Neural cell (in vitro differentiated cells): ENCODE data around the gene BLMH. TPM values are rescaled to one million over a fixed set of nuclear protein-coding genes. Genes with fewer than 3 reads are reported as not detected.

Source experiments
- H2AFZ ChIP-seq: fragments of 200-600, 300-800 bp; sonication (generic), shearing (Covaris generic); 2 replicates; pipeline ENCODE4 v1.6.0; 2014; ENCODE audit warnings: low read depth, mild to moderate bottlenecking, antibody characterized with exemption, low read length, moderate library complexity
- H3F3A ChIP-seq: fragments of 200-600 bp; shearing (Covaris generic); 2 replicates; pipeline ENCODE4 v1.6.1; 2016; ENCODE audit warnings: mild to moderate bottlenecking, moderate library complexity, mixed read lengths, antibody characterized with exemption, low read length; ENCODE audit not compliant: insufficient read depth, poor library complexity, severe bottlenecking
- H3K27ac ChIP-seq: fragments of 200-600, 300-800 bp; sonication (generic), shearing (Covaris generic); 2 replicates; pipeline ENCODE4 v1.5.1; 2014; ENCODE audit warnings: mild to moderate bottlenecking, low read length, moderate library complexity
- H3K27me3 ChIP-seq: fragments of 300-800, 200-600 bp; sonication (generic), shearing (Covaris generic); 2 replicates; pipeline ENCODE4 v1.6.0; 2014; ENCODE audit warnings: mild to moderate bottlenecking, low read depth, low read length, moderate library complexity; ENCODE audit not compliant: insufficient read depth
- H3K36me3 ChIP-seq: fragments of 300-800, 200-600 bp; sonication (generic), shearing (Covaris generic); 2 replicates; pipeline ENCODE4 v1.5.1; 2014; ENCODE audit warnings: mild to moderate bottlenecking, antibody characterized with exemption, low read length, moderate library complexity; ENCODE audit not compliant: insufficient read depth
- H3K4me2 ChIP-seq: fragments of 300-800, 200-600 bp; sonication (generic), shearing (Covaris generic); 2 replicates; pipeline ENCODE4 v1.6.0; 2014; ENCODE audit warnings: mild to moderate bottlenecking, low read length
- H3K4me3 ChIP-seq: fragments of 300-800, 200-600 bp; sonication (generic), shearing (Covaris generic); 2 replicates; pipeline ENCODE4 v1.5.1; 2014; ENCODE audit warnings: mild to moderate bottlenecking, low read length, moderate library complexity
- H3K79me2 ChIP-seq: fragments of 200-600 bp; shearing (Covaris generic); replicated peaks from 2 replicates; pipeline ENCODE4 v1.6.0; 2014; ENCODE audit warnings: mild to moderate bottlenecking, low read length, moderate library complexity; ENCODE audit not compliant: insufficient read depth
- H3K9ac ChIP-seq: fragments of 300-800, 200-600 bp; sonication (generic), shearing (Covaris generic); 2 replicates; pipeline ENCODE4 v1.6.1; 2016; ENCODE audit warnings: mild to moderate bottlenecking, low read length, mixed read lengths
- H3K9me2 ChIP-seq: fragments of 200-600 bp; shearing (Covaris generic); 2 replicates; pipeline ENCODE4 v1.6.1; 2016; ENCODE audit warnings: mild to moderate bottlenecking, low read length, mixed read lengths; ENCODE audit not compliant: insufficient read depth
- H3K9me3 ChIP-seq: fragments of 200-600, 300-800 bp; sonication (generic), shearing (Covaris generic); 2 replicates; pipeline ENCODE4 v1.6.1; 2016; ENCODE audit warnings: mild to moderate bottlenecking, mixed run types, low read length, moderate library complexity, mixed read lengths
- H4K20me1 ChIP-seq: fragments of 200-600 bp; shearing (Covaris generic); 2 replicates; pipeline ENCODE4 v1.6.1; 2016; ENCODE audit warnings: mild to moderate bottlenecking, mixed run types; ENCODE audit not compliant: insufficient read depth
- EP300 ChIP-seq: fragments of 450-650 bp; conservative IDR thresholded peaks from 2 replicates; pipeline ENCODE4 v1.6.1; 2014; ENCODE audit warnings: antibody characterized with exemption, mild to moderate bottlenecking, moderate library complexity; ENCODE audit not compliant: poor library complexity, severe bottlenecking
- EZH2 ChIP-seq: fragments of 200-600, 300-800 bp; shearing (Covaris generic), sonication (generic); IDR thresholded peaks from 2 replicates; pipeline ENCODE4 v1.6.1; 2014; ENCODE audit warnings: antibody characterized with exemption, low read length, borderline replicate concordance, mild to moderate bottlenecking; ENCODE audit not compliant: insufficient read depth, poor library complexity, severe bottlenecking
- MXI1 ChIP-seq: fragments of 450-650 bp; conservative IDR thresholded peaks from 2 replicates; pipeline ENCODE4 v1.6.1; 2014; ENCODE audit warnings: antibody characterized with exemption, mild to moderate bottlenecking; ENCODE audit not compliant: poor library complexity, severe bottlenecking
- POLR2AphosphoS5 ChIP-seq: IDR thresholded peaks from 2 replicates; pipeline ENCODE4 v1.6.1; 2012
- RAD21 ChIP-seq: fragments of 450-650 bp; conservative IDR thresholded peaks from 2 replicates; pipeline ENCODE4 v1.6.1; 2014; ENCODE audit warnings: antibody characterized with exemption, mild to moderate bottlenecking, moderate library complexity
- SMC3 ChIP-seq: fragments of 450-650 bp; conservative IDR thresholded peaks from 2 replicates; pipeline ENCODE4 v1.6.1; 2014; ENCODE audit warnings: antibody characterized with exemption, mild to moderate bottlenecking, moderate library complexity; ENCODE audit not compliant: poor library complexity
- TAF1 ChIP-seq: IDR thresholded peaks from 2 replicates; pipeline ENCODE4 v1.6.1; 2012; ENCODE audit warnings: low read depth
- polyA plus RNA-seq: library from polyadenylated mRNA; depleted of rRNA; stranded (reverse); fragments of >200 nt; gene quantifications from 2 replicates; pipeline ENCODE4 v1.2.3, GENCODE V29; 2014
- TF ChIP-seq, protein P1 (sequence below): IDR thresholded peaks from 2 replicates; pipeline ENCODE4 v1.6.1; 2012; ENCODE audit warnings: borderline replicate concordance
- TF ChIP-seq, protein P2 (sequence below): fragments of 450-650 bp; IDR thresholded peaks from 2 replicates; pipeline ENCODE4 v1.5.1; 2014; ENCODE audit warnings: antibody characterized with exemption, mild to moderate bottlenecking, moderate library complexity; ENCODE audit not compliant: poor library complexity, severe bottlenecking

The BLMH gene
- polyA plus RNA-seq, 1 donor from 2014 or later = 44.3 TPM

DNA sequence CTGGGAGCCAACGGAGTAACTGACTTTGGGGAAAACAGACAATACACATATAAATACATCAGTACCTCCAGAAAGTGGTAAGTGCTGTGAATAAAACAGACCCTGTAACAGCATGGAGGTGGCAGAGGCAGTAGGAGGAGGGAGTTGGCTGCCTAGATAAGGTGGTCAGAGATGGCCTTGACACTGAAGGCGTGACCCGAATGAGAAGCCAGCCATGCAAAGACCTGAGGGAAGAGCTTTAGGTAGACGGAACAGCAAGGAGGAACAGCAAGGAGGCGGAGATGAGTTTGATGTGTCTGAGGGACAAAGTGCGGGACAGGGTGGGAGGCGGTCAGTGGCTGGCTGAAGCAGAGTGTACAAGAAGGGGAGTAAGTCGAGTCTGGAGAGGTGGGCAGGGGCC lies 48.2 kb downstream of the BLMH start:
- Histone ChIP-seq H3K4me3 (no peak overlapping the region), H3K36me3 (peaks cover 4% of the 10 kb centered on the region), H3K9me2 (no peaks in the 10 kb centered on the region), H3K9me3 (no peaks in the 10 kb centered on the region), H3K79me2 (no peaks in the 10 kb centered on the region), H3K27me3 (peaks cover 13% of the 10 kb centered on the region), H3F3A (no peaks in the 10 kb centered on the region), H3K27ac (no peak overlapping the region), H3K9ac (no peak overlapping the region), H2AFZ (no peak overlapping the region), H4K20me1 (no peaks in the 10 kb centered on the region), H3K4me2 (no peak overlapping the region)
- TF ChIP-seq MXI1 = no peak
- TF ChIP-seq TAF1 = no peak
- TF ChIP-seq SMC3 = no peak
- no peak for TF ChIP-seq EP300
- TF ChIP-seq EZH2 = no peak
- TF ChIP-seq POLR2AphosphoS5 = no peak
- no peak for TF ChIP-seq RAD21
- TF ChIP-seq, protein P1, sequence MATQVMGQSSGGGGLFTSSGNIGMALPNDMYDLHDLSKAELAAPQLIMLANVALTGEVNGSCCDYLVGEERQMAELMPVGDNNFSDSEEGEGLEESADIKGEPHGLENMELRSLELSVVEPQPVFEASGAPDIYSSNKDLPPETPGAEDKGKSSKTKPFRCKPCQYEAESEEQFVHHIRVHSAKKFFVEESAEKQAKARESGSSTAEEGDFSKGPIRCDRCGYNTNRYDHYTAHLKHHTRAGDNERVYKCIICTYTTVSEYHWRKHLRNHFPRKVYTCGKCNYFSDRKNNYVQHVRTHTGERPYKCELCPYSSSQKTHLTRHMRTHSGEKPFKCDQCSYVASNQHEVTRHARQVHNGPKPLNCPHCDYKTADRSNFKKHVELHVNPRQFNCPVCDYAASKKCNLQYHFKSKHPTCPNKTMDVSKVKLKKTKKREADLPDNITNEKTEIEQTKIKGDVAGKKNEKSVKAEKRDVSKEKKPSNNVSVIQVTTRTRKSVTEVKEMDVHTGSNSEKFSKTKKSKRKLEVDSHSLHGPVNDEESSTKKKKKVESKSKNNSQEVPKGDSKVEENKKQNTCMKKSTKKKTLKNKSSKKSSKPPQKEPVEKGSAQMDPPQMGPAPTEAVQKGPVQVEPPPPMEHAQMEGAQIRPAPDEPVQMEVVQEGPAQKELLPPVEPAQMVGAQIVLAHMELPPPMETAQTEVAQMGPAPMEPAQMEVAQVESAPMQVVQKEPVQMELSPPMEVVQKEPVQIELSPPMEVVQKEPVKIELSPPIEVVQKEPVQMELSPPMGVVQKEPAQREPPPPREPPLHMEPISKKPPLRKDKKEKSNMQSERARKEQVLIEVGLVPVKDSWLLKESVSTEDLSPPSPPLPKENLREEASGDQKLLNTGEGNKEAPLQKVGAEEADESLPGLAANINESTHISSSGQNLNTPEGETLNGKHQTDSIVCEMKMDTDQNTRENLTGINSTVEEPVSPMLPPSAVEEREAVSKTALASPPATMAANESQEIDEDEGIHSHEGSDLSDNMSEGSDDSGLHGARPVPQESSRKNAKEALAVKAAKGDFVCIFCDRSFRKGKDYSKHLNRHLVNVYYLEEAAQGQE = no peak
- TF ChIP-seq, protein P2, sequence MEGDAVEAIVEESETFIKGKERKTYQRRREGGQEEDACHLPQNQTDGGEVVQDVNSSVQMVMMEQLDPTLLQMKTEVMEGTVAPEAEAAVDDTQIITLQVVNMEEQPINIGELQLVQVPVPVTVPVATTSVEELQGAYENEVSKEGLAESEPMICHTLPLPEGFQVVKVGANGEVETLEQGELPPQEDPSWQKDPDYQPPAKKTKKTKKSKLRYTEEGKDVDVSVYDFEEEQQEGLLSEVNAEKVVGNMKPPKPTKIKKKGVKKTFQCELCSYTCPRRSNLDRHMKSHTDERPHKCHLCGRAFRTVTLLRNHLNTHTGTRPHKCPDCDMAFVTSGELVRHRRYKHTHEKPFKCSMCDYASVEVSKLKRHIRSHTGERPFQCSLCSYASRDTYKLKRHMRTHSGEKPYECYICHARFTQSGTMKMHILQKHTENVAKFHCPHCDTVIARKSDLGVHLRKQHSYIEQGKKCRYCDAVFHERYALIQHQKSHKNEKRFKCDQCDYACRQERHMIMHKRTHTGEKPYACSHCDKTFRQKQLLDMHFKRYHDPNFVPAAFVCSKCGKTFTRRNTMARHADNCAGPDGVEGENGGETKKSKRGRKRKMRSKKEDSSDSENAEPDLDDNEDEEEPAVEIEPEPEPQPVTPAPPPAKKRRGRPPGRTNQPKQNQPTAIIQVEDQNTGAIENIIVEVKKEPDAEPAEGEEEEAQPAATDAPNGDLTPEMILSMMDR = no peak

DNA sequence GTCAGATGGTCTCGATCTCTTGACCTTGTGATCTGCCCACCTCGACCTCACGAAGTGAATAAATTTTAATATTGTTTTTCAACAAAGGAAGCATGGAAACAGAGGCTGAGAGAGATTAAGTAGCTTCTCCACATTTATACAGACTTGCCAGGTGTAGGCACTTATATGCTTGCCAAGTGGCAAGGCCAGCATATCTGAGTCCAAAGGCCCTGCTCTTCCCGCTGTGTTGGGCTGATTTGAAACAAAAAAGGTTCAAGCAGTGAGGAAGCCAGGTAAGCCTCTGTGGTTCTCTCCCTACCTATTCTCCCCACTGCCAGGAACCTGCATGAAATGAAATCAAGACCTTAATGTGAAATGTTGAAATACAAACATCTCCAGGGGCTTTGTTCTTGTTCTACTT lies 48.7 kb downstream of the BLMH start:
- Histone ChIP-seq H3K36me3 (no peaks in the 10 kb centered on the region), H3K9me3 (no peaks in the 10 kb centered on the region), H2AFZ (no peak overlapping the region), H3K27ac (no peak overlapping the region), H3K27me3 (peaks cover 19% of the 10 kb centered on the region), H3F3A (no peaks in the 10 kb centered on the region), H3K4me3 (no peak overlapping the region), H3K79me2 (no peaks in the 10 kb centered on the region), H3K9me2 (no peaks in the 10 kb centered on the region), H3K9ac (no peak overlapping the region), H3K4me2 (no peak overlapping the region), H4K20me1 (no peaks in the 10 kb centered on the region)
- TF ChIP-seq POLR2AphosphoS5 (no peak), MXI1 (no peak), EZH2 (no peak), EP300 (no peak), RAD21 (no peak), TAF1 (no peak)
- TF ChIP-seq, protein P2 = no peak
- TF ChIP-seq, protein P1 = no peak
